Measurements from ENCODE around the gene YTHDC2. TPM values are rescaled to one million over a fixed set of nuclear protein-coding genes. Genes with fewer than 3 reads are reported as not detected.
A peak's percentile ranks its signal among the peaks of the same experiment; 100 is the strongest.

The YTHDC2 gene
- total and polyA plus RNA-seq, 11 donors, result 5.7 to 19.8 (median 13.0) TPM

- peak overlapping the region; percentile 42 to 82 (median 64) for H3K4me3 ChIP-seq
- TF ChIP-seq CTCF (IDR thresholded peaks at IDR 0.05) (no peak), POLR2A (IDR thresholded peaks at IDR 0.05) (no peak)
- peaks cover 0 to 27% (median 9%) of the 10 kb centered on the region in 12 donors for H3K4me1 ChIP-seq
- peak overlapping the region in 10 of 12 donors; percentile 4 to 66 (median 37) for H3K27ac ChIP-seq
- no peaks in the 10 kb centered on the region for H3K36me3 ChIP-seq
- peak; percentile 21 to 51 (median 28) for ATAC-seq
- DNase-seq, result no peak
- WGBS, 4 donors, result 13 to 24% (median 16%) methylated on average over 20 of the region's 20 CpGs
- peaks cover 0 to 81% (median 0%) of the 10 kb centered on the region in 9 donors for H3K27me3 ChIP-seq
- intact Hi-C loops (cut with DNase I), result loop anchor here in 4 of 10 donors (5.0 to 10.0 kb wide), 3 partner anchors 106 to 114 kb away; no protein-coding TSS in a partner anchor
- peaks cover 0 to 16% (median 9%) of the 10 kb centered on the region in 12 donors for H3K9me3 ChIP-seq
Observed at GRCh38 chr5:113488645-113489184, 24.8 kb upstream of the YTHDC2 start.

- ATAC-seq, result peak in 3 of 4 donors; percentile 55 to 81 (median 78)
- DNase-seq, result peak in 2 of 5 donors; percentile 22 to 30
- Histone ChIP-seq H3K4me1 (peaks cover 0 to 27% (median 9%) of the 10 kb centered on the region in 12 donors), H3K36me3 (no peaks in the 10 kb centered on the region), H3K9me3 (peaks cover 0 to 16% (median 9%) of the 10 kb centered on the region in 12 donors), H3K27ac (peak overlapping the region in 3 of 12 donors; percentile 15 to 56 (median 46)), H3K4me3 (peak overlapping the region in 5 of 12 donors; percentile 59 to 82 (median 72)), H3K27me3 (peaks cover 0 to 87% (median 0%) of the 10 kb centered on the region in 9 donors)
- WGBS, 4 donors, result 58 to 70% (median 65%) methylated on average over 3 of the region's 3 CpGs
- TF ChIP-seq CTCF (IDR thresholded peaks at IDR 0.05) (no peak), POLR2A (IDR thresholded peaks at IDR 0.05) (no peak)
- intact Hi-C loops (cut with DNase I), result loop anchor here in 4 of 10 donors (5.0 to 10.0 kb wide), 3 partner anchors 107 to 114 kb away; no protein-coding TSS in a partner anchor
Observed at GRCh38 chr5:113489299-113489698, 24.2 kb upstream of the YTHDC2 start.

- Histone ChIP-seq H3K27ac (no peak overlapping the region), H3K4me3 (no peak overlapping the region), H3K36me3 (no peaks in the 10 kb centered on the region), H3K9me3 (peaks cover 0 to 16% (median 9%) of the 10 kb centered on the region in 12 donors), H3K27me3 (peaks cover 0 to 80% (median 0%) of the 10 kb centered on the region in 9 donors), H3K4me1 (peaks cover 0 to 27% (median 9%) of the 10 kb centered on the region in 12 donors)
- WGBS, 4 donors, result 98 to 99% (median 98%) methylated on average over 3 of the region's 3 CpGs
- DNase-seq, result no peak
- ATAC-seq, result no peak
- TF ChIP-seq CTCF (IDR thresholded peaks at IDR 0.05), result no peak
- no peak for TF ChIP-seq POLR2A (IDR thresholded peaks at IDR 0.05)
- intact Hi-C loops (cut with DNase I), result no loop called here
Observed at GRCh38 chr5:113490317-113490716, 23.2 kb upstream of the YTHDC2 start.

GRCh38 chr5:113491022-113491421 is 22.5 kb upstream of the YTHDC2 start:
- WGBS, 4 donors, result 83 to 92% (median 89%) methylated on average over 2 of the region's 2 CpGs

More at GRCh38 chr5:113491022-113491421, 22.5 kb upstream of the YTHDC2 start:
- ATAC-seq (no peak), DNase-seq (no peak)
- H3K4me1 ChIP-seq, result peaks cover 0 to 27% (median 9%) of the 10 kb centered on the region in 12 donors
- H3K27me3 ChIP-seq, result peaks cover 0 to 73% (median 0%) of the 10 kb centered on the region in 9 donors
- intact Hi-C loops (cut with DNase I), result no loop called here
- no peak for TF ChIP-seq CTCF (IDR thresholded peaks at IDR 0.05)
- TF ChIP-seq POLR2A (IDR thresholded peaks at IDR 0.05), result no peak
- no peak overlapping the region for H3K27ac ChIP-seq
- H3K36me3 ChIP-seq, result no peaks in the 10 kb centered on the region
- H3K4me3 ChIP-seq, result no peak overlapping the region
- H3K9me3 ChIP-seq, result peaks cover 0 to 16% (median 9%) of the 10 kb centered on the region in 12 donors
